Stimulated activated CD4-positive, alpha-beta T cell treated with anti-CD3 and anti-CD28 coated beads, Interleukin-1b, Interleukin-23, amount 100 ng/mL, for 4 hours (primary cell): ENCODE data around the gene CA10.

Experiments used
- DNase-seq, 2 donors: peaks; one replicate each; pipeline ENCODE4 v3.0.0-alpha.2; 2020; ENCODE audit warnings: low read depth in 2 of 2

CA10 gene

DNA sequence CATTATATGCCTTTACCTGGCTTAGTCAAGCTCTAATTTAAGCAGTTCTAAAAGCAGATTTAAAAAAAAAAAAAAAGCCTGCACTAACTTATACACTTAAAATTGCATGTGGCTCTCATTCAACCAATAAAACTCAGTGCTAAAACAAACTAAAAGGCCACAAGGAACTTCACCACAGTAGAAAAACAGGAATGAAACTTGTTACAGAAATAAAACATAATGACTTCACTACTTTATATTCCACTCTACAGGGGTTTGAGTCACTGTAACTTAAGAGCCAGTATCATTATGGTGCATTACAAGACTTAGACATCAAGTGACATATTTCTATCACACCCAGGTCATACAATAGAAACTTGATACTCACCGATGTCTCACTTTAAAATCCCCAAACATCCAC lies 11.1 kb downstream of the CA10 start:
- no peak for DNase-seq

GRCh38 chr17:52145476-52145875 lies 13.0 kb downstream of the CA10 start:
- DNase-seq = no peak

DNA sequence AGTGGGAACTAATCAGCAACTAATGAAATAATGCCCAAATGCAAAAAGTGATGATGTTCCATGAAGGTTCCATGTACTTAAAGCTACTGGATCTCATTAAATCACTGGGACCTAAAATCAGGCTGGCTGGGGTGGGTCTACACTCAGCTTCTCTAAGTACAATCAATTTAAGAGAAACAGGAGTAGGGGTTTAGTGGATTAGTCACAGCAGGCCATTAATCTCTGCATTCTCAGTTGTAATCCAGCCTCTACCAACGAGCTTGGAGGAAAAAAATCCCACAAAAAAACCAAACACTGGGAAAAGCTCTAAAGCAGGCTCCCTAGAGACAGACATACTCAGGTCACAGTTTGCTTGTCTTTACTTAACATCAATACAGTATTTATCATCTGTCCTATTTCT lies 15.0 kb downstream of the CA10 start:
- DNase-seq = no peak

DNA sequence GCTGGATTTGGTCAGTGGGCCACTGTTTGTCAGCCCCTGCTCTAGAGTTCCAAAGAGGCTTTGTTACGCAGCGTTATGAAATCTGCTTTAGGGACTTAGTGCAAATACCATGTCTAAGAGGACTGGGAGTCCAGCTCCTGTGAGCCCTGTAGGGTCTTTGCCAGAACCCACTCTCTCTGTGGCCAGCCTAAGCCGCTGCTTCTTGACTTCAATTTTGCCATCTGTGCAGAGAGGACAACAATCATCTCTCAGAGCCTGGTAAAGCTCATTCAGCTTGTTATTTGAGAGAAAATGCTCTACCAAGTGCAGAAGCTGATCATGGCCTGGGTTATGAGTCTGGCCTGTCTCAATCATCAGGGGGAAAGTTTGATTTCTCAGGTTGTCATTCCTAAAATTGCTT lies 17.9 kb downstream of the CA10 start:
- DNase-seq = no peak

DNA sequence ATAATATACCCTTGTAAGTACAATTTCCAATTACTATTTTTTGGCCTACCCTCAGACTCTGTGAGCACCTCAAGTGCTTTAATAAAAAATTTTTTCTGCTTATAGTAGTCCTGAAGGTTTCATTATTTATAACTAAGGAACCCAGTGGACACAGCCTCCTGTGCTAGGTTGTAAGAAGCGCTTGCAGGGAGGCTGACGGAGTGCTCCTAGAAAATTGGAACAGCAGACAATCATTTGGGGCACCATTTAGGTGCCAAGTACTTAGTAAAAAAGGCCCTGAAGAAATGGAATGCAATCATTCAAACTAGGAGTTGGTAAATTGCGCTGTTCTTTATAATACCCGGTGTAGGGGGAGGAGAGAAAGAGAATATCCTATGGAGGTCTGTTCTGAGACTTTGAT lies 19.8 kb downstream of the CA10 start:
- DNase-seq = no peak

GRCh38 chr17:52138350-52138749 lies 20.2 kb downstream of the CA10 start:
- DNase-seq = no peak

GRCh38 chr17:52136166-52136565 lies 22.3 kb downstream of the CA10 start:
- no peak for DNase-seq

GRCh38 chr17:52134641-52135040 lies 23.9 kb downstream of the CA10 start:
- no peak for DNase-seq

GRCh38 chr17:52128721-52129120 lies 29.8 kb downstream of the CA10 start:
- DNase-seq = no peak

GRCh38 chr17:52124993-52125392 lies 33.5 kb downstream of the CA10 start:
- no peak for DNase-seq

DNA sequence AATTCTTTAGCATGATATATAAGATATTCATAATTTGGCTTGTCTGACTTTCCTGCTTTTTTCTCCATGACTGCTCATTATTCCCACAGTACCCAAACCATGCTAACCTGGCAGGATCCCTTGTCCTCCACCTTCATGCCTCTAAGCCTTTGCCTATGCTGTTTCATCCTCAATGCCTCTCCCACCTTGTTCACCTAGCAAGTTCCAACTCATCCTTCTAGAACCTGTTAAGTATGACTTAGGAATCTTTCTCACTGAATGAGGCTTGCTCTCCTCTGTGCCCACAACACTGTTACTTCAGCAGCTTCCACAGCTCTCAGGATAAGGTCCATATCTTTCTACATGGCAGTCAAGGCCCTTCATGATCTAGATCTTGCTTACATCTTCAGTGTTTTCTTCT lies 34.0 kb downstream of the CA10 start:
- no peak for DNase-seq

- DNase-seq = no peak
Measured at GRCh38 chr17:52120465-52120864, 38.0 kb downstream of the CA10 start.

- DNase-seq = no peak
Measured at GRCh38 chr17:52110923-52111581, 47.5 kb downstream of the CA10 start.

GRCh38 chr17:52106638-52107261 lies 51.8 kb downstream of the CA10 start:
- DNase-seq = peak in 1 of 2 donors; percentile 2

DNA sequence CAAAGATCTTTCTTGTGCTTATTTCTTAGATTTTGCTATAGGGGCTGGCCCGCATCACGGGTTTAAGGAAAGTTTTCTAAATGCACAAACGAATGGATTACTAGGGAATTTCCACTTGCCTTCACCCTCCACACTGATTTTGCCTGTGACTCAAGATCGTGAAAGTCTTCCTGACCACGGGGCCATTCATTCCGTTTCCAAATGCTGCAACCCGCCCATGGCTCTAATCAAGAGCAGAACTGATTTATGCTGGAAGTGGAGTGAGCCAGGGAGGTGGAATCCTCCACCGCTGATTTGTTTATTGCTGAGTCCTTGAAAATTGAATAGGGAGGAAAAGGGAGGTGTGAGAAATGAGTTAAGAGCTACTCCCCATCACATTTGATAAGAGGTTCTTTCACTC lies 52.4 kb downstream of the CA10 start:
- DNase-seq = no peak

DNA sequence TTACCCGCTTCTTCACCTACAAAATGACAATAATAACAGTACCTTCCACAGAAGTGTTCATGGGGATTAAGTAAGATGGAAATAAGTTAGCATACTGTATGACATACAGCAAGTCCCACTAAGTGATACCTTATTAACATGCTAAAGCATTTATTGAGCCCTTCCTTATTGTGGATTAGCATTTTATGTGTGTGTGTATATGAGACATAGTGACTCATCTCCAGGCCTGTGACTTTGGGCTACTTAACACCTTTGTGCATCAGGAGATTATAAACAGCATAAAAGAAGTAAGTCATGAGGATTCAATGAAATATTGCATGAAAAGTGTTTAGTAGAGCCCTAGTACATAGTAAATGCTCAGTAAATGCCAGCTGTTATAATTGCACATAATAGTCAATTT lies 52.9 kb downstream of the CA10 start:
- DNase-seq = no peak

- no peak for DNase-seq
Measured at GRCh38 chr17:52096056-52096455, 62.5 kb downstream of the CA10 start.

DNA sequence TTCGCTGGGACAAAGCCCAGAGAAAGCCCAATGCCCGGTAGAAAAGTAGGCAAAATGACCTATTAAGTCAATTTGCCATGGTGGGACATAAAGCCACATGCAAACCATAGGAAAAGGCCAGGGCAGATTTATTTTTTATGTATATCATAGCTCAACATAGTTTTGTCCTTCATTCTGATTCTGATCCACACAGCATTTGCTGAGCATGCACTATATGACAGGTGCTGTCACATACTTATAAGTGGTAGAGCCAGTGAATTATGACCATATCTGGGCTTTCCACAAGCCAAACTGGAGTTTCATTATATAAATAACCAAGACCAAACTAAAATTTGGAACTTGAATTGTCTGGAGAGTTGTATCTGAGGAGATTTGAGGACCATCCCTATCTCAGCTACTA lies 74.3 kb downstream of the CA10 start:
- no peak for DNase-seq

DNA sequence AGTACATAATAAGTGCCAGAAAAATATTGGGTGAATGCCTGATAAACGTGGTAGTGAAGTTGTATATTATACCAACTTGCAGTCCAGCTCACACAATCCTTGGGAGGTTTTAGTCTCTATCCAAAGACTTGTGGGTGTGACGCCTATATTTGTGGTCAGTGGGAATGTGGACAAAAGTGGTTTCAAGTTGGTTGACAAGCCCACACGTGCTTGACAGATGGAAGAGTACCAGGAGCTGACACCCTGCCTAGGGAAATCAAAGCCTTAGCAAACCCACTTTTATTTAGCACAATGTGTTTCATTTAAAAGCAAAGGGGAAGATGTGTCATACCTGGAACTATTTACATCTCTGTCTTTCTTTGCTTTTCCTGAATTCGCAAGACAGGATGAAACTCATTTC lies 79.0 kb downstream of the CA10 start:
- no peak for DNase-seq

GRCh38 chr17:52071712-52072111 lies 86.8 kb downstream of the CA10 start:
- no peak for DNase-seq

DNA sequence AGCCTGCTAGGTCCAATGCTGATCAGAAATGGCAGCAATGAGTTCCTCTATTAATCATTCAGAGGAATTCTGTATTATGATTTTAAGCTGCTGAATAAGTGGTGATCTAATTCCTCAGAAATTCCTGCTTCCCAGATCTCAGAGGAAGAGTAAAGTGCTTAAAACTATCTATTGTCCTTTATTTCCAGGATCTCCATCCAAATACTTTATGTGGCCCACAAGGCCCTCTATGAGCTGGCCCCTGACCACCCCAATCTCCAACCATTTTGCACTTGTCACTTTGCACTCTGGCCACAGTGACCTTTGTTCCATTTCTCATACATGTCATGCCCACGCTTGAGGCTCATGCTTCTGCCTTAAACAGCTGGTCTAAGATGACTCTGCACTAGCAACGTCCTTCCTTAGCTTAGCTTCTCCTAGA lies 93.7 kb downstream of the CA10 start:
- no peak for DNase-seq

- no peak for DNase-seq
Measured at GRCh38 chr17:52049496-52049895, 109.0 kb downstream of the CA10 start.

GRCh38 chr17:52049051-52049450 lies 109.5 kb downstream of the CA10 start:
- DNase-seq = no peak
